ENCODE measurements around the gene LRRTM2. TPM values are rescaled to one million over a fixed set of nuclear protein-coding genes. Genes with fewer than 3 reads are reported as not detected.

The LRRTM2 gene
- total and polyA plus RNA-seq, 2 of the 4 experiments (the other 2 are of a cell fraction), result 0.53 to 2.0 TPM

- H3K4me2 ChIP-seq (ENCODE audit: low read depth, low read length), result peak overlapping the region; percentile 48; the same call in 1 of the 2 replicates
- CTCF ChIA-PET, result interaction anchor here (0.6 kb wide), 1 partner anchor 55 kb away, joined by 3 read pairs; no protein-coding TSS in a partner anchor
- H4K20me1 ChIP-seq (ENCODE audit: insufficient read depth, low read length), result peaks cover 53% of the 10 kb centered on the region
These were observed 31.6 kb downstream of the LRRTM2 start for GRCh38 chr5:138843316-138844124.

More at GRCh38 chr5:138843316-138844124, 31.6 kb downstream of the LRRTM2 start:
- in situ Hi-C loops (cut with MboI; ENCODE audit: low sequenced_read_pairs), result no loop called here
- Histone ChIP-seq H4K5ac (ENCODE audit: low read depth, low read length) (no peak overlapping the region), H3K36me3 (ENCODE audit: control insufficient read depth, insufficient read depth, low read length) (no peaks in the 10 kb centered on the region; the same call in 1 of the 2 replicates), H4K91ac (ENCODE audit: insufficient read depth, low read depth, low read length) (no peak overlapping the region), H2AK9ac (replicated peaks; ENCODE audit: low read depth, low read length, poor library complexity) (no peak overlapping the region), H3K4me3 (ENCODE audit: insufficient read depth, low read depth, low read length) (no peak overlapping the region), H2AK5ac (ENCODE audit: low read depth, low read length) (peak overlapping the region; percentile 34; the same call in 1 of the 2 replicates), H2BK20ac (ENCODE audit: low read depth, low read length) (0 out of 2 replicates have a peak overlapping the region, but pooled peaks have one; percentile 58), H3K27me3 (ENCODE audit: control insufficient read depth, insufficient read depth, low read length) (no peaks in the 10 kb centered on the region), H2BK120ac (ENCODE audit: low read depth, low read length) (no peak overlapping the region), H3K4me1 (ENCODE audit: control insufficient read depth, insufficient read depth, low read length) (peaks cover 19% of the 10 kb centered on the region), H2BK15ac (ENCODE audit: low read depth, low read length) (no peak overlapping the region; the same call in 2 of the 3 replicates), H3K9me3 (ENCODE audit: control insufficient read depth, insufficient read depth, low read length) (no peaks in the 10 kb centered on the region), H3K79me1 (ENCODE audit: low read depth in 1 of 2, low read length in 2 of 2) (peaks cover 17 to 82% of the 10 kb centered on the region in 2 experiments), H3K4ac (ENCODE audit: low read depth, low read length) (no peak overlapping the region), H2BK5ac (ENCODE audit: low read depth, low read length, poor library complexity, severe bottlenecking) (no peak overlapping the region), H3K14ac (replicated peaks; ENCODE audit: low read depth, low read length) (peak overlapping the region; percentile 50; the same call in 1 of the 2 replicates), H3K56ac (ENCODE audit: extremely low read depth, insufficient read depth, low read length) (no peak overlapping the region), H3K9me1 (ENCODE audit: insufficient read depth, low read length) (peaks cover 10% of the 10 kb centered on the region; the same call in 1 of the 2 replicates), H3K9ac (ENCODE audit: low read depth, low read length) (no peak overlapping the region), H3K18ac (ENCODE audit: low read depth, low read length) (peak overlapping the region; percentile 44; the same call in 1 of the 2 replicates), H3K27ac (ENCODE audit: insufficient read depth, low read length) (peak overlapping the region; percentile 35; the same call in 1 of the 2 replicates), H4K8ac (ENCODE audit: low read depth in 2 of 2, low read length in 2 of 2) (peak overlapping the region in 1 of 2 experiments; percentile 1; a peak in 1 of 4 replicates), H2AFZ (replicated peaks; ENCODE audit: low read length, poor library complexity) (no peak overlapping the region), H3K23ac (ENCODE audit: low read depth, low read length) (peak overlapping the region; percentile 77; the same call in 1 of the 2 replicates)
- BruUV-seq (replicated peaks), result no TSS peak
- no CpG with 5 or more reads among the region's 2 CpGs for WGBS, 2 experiments (ENCODE audit: extremely low coverage in 2 of 2, insufficient read length in 1 of 2)
- intact Hi-C loops (cut with micrococcal nuclease), result no loop called here
- POLR2A ChIA-PET (ENCODE audit: unreplicated experiment), result no interaction called here
- ATAC-seq (ENCODE audit: low read depth) (no peak), DNase-seq (peak; percentile 7)
- dilution Hi-C loops (cut with HindIII; ENCODE audit: low sequenced_read_pairs, unreplicated experiment), result no loop called here
- TF ChIP-seq FOS (IDR thresholded peaks at IDR 0.05; ENCODE audit: low read depth, low read length) (no peak), RFX5 (IDR thresholded peaks at IDR 0.05; ENCODE audit: low read depth, low read length) (no peak), CEBPB (IDR thresholded peaks at IDR 0.05; ENCODE audit: low read depth, low read length) (peak; percentile 50; the same call in 1 of the 2 replicates)
